GM21390 (cell line): Measurements from ENCODE around the gene GHR.

Experiments
- ATAC-seq: cut with Tn5 transposase; IDR thresholded peaks from one replicate; pipeline ENCODE4 v1.9.1; 2021; ENCODE audit not compliant: unreplicated experiment

GHR gene

DNA sequence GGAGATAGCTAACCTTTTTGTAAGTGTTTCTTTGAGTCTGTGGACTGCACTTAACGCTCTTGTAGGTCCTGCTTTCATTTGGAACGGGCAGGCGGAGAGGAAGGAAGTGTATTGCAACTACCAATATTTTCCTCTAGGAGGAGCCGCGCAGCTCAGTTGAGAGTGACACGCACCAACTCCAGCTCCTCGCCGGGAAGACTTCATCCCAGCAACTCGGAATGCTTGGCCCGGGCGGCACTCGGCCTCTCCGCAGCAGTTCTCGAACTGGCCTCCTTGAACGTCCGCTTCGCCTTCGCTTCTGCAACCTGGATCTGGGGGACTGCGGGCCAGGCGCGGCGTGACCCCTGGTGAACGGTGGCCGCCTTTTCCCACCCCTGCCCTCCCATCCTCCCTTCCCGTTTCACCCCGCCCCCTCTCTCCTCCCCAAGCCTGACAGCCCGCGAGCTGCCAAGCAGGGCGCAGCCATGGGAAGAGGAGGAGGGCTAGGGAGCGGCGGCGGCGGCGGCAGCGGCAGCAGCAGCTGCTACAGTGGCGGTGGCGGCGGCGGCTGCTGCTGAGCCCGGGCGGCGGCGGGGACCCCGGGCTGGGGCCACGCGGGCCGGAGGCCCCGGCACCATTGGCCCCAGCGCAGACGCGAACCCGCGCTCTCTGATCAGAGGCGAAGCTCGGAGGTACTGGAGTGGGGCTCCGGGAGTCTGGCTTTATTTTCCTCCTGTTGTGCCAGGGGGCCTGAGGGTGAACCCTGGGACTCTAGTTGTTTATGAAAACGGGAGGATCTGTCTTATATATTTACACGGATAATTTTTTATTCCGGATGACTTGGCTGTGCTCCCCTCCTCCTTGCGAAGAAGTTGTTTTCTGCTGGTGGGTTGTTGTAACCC is at the start of gene GHR:
TSS of gene GHR (plus strand) at position 155 of the 881 bp plus-strand sequence. CDS start 142,436 bp downstream, outside the sequence.
- peak; percentile 79 for ATAC-seq

DNA sequence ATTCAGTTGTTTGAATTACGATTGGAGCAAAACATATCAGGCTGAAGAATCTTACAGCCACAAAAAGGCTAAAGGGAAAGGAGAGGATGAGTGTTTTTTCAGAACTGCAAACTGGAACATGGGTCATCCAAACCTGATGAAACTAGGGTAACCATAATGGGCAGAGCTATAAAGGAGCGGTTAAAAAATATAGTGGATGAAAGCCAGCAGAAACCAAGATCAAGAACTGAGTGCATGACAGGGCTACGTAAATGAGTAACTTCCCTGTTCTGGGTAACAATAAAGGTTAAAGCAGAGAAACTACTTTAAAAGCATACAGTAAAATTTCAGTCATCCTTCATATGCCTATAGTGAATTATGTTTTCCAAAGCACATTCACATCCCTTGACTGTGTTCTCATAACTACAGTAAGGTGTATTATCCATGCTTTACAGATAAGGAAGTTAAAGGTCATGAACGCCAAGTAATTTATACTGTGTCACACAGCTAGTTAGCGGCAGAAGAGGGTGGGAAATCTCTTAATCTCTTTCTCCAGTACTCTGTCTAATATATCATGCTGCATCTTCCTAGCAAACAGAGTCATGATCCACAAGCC is 48.5 kb upstream of the GHR start:
- no peak for ATAC-seq

DNA sequence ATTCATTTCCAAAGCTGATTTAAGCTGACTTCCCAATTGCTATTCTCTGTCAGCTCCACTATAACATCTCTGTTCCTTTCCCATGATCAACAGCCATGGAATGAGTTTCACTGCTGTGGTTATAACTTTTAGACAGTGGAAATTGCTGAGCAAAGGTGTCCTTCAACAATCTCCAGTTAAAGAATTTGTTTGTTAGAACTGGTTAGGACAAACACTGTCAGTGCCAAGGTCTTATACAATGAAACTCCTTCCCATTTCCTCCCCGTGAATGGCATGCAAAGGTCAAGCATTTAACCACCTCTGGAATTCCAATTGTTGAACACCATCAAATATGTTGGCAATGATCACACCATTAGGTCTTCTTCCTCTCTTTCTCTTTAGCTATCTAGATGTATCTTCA is 45.7 kb upstream of the GHR start:
- no peak for ATAC-seq

DNA sequence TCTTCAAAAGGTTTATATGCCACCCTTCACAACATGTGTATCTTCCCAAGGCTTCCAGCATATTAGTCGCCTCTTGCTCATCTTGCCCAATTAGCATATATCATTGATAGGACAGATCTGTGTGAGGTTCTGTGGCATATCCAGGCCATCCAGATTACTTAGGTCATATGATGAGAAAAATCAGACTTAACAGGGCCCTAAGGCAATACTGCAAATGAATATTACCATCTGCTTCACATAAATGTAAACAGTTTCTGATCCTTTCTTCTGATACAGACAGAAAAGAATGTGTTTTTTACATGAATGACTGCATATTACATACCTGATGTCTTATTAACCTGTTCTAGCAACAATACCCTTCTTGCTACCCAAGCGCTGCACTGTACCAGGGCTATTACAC is 41.3 kb upstream of the GHR start:
- ATAC-seq: no peak

DNA sequence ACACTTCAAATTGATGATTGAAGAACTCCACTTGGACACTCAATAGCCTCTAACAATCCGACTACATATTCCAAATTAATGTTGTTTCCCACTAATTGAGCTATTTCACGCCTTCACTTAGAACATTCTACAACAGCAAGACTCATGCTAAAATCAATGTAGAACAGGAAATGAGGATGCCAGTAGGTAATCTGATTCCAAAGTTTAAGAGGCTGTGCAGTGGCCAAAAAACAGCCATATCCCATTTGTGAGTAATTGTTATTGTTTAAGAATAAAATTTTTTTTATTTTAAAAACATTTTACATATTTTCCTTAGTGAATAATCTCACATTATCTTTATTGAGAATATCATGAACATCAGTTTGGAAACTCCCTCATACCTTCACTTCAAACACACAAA is 35.7 kb upstream of the GHR start:
- no peak for ATAC-seq

DNA sequence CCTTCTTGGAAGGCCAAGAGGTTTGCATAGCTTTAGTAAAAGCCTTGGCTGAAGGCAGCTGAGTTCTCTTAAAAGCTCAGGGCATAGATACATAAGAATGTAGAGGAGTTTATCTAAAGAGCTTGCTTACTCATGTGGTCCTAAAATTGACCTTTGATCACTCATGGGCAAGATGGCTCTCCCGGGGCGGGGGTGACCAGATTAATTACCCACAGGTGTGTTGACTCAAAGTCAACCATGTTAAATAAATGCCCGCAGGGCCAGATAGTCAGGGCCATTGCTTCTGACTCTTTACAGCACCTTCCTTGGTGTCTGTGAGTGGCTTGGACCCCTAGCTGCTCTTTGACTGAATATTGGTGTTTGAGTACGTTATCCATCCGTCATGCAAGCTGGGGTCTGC is 33.1 kb upstream of the GHR start:
- no peak for ATAC-seq

DNA sequence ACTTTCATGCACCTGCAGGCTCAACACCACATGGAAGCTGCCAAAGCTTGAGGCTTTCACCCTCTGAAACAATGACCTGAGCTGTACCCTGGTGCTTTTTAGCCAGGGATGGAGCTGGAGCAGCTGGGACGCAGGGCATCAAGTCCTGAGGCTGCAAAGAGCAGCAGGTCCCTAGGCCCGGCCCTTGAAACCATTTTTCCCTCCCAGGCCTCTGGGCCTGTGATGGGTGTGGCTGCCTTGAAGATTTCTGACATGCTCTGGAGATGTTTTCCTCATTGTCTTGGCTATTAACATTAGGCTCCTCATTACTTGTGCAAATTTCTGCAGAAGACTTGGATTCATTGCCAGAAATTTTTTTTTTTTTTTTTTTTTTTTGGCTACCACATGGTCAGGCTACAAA is 30.3 kb upstream of the GHR start:
- ATAC-seq: no peak

DNA sequence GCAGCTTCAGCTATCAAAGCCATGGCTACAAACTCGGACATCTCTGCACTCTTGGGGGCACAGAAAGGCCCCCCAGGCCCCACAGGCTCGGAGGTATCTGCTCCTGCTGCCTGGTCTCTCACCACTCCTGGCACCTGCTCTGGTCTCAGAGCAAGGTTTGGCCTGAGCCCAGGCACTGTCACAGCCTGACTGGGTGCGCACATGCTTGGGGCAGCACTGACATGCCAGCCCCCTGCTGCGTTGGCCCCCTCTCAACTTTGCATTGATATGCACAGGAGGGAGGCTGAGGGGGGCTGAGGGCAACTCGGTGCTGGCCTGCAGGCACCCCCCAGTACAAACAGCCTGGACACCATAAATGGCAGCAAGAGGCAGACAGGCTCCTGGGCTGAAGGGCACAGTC is 27.1 kb upstream of the GHR start:
- ATAC-seq: no peak

DNA sequence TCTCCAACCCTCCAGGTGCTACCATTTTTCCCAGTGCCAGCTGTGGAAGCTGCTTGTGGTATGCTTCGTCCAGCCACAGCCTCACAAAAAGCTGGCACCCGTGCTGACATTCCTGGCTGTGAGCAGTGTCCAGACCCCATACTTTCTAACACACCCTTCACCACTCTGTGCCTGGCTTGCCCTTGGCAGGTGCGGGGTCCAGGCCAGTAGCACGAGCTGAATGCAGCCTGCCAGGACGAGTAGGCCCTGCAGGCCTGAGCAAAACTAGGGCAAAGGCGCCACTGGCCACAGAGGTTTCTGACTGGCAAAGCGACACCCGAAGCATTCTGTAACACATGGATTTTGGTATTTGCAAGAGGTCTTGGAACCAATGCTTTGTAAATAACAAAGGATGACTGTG is 26.0 kb upstream of the GHR start:
- ATAC-seq: no peak

DNA sequence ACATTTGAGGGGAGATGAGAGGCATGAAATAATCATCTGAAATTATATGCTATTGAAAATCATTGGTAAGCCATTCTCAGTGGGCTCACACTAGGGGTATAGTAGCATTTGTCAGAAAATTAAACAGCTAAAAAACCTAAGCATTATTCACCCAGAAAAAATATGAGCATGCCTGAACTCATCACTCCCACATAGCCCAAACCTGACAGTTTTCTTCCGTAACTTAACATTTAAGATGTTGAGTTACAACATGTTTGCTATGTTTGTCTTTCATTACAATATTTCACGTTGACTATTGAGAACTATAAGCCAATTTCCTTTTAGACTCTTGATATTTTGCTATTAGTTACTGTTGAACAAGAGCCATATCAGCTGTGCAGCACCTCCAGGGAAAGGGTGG is 23.5 kb upstream of the GHR start:
- no peak for ATAC-seq

DNA sequence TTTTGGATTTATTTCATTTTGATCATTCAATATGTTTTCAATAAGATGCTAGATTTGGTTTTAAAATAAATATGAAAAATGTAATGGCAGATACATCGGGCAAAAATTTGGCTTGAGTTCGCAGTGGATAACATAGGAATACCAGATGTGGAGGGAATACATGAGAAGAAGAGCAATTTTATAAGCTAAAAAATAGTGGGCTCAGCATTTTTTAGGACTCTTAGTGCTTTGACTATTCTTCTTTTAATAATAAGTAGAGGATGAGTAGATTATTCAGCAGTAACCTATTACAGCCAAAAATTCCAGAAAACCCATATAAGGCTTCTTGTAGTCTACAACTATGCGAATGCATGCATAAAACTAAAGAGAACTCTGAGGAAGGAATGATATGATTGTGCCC is 22.8 kb upstream of the GHR start:
- ATAC-seq: no peak

DNA sequence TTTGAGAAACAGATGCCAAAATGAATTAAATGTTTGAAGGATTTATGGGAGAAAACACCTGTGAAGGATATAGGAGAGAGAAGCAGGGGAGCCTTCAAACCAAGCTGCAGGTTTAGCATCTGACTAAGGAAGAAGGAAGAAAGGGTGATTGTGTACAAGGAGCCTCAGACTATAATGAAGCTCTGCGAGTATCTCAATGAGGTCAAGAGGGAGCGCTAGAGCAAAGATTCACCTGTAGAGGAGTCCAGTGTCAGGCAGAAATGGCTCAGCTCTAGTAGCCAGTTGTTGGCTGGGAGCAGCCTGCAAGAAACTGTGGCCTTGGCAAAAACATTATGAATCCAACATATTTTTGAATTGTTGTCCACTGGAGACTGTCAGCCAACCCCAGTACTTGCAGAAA is 20.0 kb upstream of the GHR start:
- ATAC-seq: no peak

DNA sequence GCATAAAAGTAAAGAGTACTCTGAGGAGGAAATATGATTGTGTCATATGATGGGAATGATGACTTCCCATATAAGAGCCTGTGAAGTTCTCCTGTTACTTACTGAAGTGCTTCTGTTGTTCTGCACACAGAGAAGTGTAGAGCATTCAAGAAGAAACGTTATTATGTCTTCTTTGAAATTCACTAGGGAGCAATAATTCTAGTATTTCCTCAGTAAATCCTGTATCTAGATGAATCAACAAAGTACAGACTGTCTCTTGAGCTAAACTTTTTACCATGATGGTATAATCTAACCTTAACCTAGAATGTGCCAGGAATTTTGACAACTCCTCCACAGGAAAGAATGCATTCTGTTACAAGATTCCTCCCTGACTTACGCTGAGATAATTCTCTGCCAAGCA is 18.9 kb upstream of the GHR start:
- ATAC-seq: no peak

DNA sequence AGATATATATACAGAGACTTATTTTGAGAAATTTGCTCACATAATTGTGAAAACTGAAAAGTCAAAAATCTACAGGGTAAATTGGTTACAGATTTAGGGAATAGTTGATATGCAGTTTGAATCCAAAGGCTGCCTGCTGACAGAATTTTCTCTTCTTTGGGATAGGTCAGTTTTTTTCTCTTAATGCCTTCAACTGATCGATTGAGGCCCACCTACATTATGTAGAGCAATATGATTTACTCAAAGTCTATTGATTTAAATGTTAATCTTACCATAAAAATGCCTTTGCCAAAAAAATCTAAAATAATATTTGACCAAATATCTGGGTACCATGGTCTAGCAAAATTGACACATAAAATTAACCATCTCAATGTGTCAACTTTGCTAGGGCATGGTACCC is 3.9 kb upstream of the GHR start:
- ATAC-seq: no peak

DNA sequence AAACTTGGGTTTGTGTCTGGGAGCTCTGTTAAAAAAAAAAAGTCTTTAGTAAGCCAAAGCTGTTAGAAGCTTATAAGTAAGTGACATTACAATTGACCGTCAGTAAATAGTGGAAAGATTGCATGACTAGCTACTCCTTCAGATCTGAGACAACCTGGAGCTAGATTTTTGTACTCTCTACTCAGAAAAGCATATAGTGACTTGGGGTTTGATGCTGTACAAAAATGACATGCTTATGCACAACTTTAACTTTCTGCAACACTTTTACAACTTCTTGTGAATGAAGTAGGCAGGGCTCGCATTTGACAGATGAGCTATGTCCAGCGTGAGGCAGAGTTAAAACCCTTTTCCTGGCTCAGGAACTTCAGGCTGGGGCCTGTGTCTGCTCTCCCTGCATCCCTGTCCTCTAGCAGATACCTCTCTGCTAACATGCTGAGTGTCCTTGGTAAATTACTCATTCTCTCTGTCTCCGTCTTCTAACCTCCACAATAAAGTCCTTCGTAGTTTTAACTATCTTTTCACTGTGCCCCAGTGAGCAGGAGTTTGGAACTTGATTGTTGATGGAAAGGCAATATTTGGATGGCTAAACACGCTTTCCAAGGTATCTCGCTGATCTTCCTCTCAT is 471 bp upstream of the GHR start:
- ATAC-seq: no peak

DNA sequence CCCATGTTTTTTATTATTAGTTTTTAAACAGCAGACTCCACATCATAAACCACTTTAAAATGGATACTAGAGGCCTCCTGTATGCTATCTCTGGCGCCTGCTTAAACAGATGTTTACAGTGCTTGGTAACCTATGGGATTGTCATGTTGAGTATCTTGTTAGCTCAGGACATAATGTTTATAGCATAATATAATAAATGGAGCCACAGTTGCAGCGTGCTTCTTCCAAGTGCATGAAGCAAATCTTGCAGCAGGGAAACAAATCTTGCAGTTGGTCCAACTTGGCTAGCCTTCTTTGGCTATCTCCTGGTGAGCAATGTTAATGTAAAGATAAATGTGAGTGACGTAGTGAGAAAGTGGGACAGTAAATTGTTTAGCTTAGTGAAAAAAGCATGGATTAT is 2.8 kb downstream of the GHR start:
- no peak for ATAC-seq

DNA sequence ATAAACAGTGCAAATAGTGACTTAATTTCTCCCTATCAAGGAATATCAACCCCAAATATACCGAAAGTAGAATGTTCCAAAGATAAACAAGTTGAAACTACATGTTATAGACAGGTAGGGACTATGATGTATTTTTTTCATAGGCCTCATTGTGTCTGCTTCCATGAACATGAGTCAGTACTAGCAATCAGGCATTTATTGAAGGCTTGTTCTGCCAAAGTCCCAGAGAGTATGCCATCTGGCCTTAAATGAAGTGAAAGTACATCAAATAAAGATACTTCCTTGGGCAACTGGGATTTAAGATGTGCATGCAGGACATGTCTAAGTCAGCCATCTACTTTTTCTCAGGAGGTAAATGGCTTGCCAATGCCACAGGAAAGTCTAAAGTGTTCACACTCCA is 6.5 kb downstream of the GHR start:
- no peak for ATAC-seq

DNA sequence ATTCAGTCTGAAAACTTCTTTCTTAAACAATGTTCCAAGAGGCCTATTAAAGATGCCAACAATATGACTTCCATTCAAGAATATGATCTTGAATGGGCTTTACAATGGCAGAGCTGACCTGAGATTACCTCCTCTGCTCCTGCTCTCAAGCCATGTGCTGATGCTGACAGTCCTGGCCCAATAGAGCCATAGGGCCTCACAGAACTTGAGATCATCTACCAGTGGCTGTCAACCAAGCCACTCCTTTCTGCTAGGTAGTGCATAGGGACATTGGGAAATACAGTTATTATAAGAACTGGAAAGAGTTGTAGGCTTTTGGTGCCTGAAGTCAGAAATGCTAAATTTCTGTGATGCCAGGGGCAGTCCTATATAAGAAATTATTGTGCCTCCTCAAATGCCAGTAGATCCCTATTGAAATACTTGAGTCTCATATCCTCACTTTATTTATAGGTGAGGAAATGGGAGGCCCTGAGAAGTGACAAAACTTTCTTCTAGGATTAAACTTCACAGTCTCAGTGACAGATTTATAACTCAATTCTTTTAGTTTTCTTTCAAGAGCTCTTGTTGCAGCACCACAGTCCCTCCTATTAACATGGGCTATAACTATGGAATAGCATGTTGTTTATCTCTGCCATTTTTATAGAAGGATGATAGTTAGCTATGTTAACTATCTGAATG is 10.9 kb downstream of the GHR start:
- ATAC-seq: no peak

DNA sequence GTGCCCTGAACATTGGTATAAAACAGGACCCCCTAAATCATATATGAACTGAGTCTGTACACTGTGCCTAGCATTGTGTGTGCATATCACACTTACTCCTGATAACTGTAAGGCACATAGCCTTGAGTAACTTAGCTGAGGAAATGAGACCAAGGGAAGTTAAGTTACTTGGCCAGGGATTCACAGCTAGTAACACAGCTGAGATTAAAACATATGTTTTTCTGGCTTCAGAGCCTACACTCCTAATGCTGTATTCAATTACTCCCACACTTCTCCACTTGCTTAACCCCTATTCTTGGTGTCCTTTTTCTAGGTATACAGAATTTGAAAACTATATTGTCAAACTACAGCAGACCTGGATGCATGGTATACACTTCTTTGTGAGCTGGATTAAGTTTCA is 12.8 kb downstream of the GHR start:
- ATAC-seq: no peak

DNA sequence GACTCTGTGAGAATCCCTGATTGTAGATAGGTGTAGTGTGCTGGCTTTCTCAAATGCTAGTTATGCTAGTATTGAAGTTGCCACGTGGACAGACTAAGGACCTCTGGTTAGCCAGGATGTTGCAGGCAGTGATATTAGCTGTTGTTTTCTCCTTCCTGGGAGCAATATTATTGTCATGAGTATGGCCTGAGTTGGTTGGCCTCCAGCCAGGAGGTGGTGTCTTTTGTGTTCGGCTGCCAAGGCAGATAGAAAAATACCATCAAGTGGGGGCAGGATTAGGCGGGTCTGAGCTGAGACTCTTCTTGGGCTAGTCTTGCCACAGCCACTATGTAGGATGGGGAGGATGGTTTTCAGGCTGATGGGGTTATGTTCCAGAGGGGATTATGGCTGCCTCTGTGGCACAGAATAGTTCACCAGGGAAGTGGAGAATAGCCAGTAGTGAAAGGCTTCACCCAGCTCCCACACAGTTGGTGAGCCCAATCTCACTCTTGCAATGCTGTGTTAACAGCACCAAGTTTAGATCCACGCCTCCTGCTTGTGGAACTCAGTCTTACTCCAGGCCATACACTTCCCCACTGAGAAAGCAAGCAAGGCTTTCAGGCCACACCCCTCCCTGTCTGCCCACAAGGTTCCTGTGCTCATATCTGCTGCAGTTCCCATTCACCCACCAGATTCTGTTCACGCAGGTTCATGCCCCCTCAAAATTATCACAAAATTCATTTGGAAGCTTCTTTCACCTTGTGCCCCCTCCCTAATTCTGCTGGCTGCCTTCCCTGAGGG is 31.2 kb downstream of the GHR start:
- ATAC-seq: no peak

DNA sequence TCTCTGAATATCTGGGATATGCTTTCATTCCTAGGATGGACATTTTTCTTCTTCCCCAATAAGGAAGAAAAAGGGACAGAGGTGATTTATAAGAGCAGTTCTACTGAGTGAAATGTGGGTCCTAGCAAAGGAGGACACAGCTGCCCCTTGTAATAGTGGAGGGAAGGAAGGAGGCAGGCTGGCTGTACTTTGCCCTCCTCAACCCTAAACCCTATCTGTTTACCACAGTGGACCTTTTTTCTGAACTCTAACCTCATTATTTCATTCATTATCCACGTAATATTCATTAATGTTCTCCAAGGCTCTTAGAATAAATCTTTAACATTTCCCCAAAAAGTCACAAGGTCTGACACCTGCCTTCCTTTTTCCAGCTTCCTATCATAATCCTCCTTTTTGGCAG is 37.8 kb downstream of the GHR start:
- no peak for ATAC-seq
